ENCODE data around the gene EXOSC2.

DNA sequence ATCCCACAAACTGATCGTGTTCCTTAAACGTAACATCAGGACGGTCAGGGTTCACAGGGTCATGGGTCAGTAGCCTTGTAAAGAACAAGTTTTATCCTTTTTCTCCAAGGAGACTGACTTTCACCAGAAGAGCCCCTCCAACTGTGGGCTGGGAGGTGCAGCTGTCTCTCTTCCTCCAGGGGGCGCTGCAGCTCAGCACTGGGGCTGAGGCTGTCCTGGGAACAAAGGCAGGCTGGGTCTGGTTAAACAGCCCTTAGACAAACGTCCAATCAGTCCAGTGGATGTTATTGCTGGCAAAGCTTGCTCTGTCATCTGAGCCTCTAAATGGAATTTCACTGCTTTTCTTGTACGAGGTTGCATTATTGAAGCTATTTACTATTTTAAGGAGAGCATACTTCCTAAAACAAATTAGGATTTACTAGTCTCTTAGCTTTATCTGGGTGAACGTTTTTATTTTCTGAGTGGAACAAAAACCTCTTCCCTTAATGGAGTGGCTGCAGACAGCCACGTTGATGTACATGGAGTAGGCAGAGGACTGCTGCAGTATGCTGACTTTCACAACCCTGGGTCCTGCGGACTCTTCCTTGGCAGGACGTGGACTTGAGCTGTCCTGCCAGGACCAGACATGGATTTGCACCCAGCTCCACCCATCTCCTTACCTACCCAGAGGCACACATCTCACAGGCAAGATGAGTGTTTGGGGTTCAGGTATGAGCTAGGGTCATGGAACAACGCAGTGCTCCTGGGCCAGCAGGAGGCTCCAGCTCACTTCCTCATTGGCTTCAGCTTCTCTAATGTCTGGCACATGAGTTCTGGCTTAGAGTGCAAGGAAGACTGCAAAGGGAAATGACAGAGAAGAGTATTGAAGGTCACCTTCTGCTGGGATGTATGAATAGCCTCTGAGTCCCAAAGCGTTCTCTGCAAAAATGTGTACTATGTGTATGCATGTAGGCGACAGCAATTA, 7.8 kb downstream of the EXOSC2 start:
- TF ChIP-seq POLR2A (IDR thresholded peaks at IDR 0.05) = no peak
- TF ChIP-seq, protein P1, sequence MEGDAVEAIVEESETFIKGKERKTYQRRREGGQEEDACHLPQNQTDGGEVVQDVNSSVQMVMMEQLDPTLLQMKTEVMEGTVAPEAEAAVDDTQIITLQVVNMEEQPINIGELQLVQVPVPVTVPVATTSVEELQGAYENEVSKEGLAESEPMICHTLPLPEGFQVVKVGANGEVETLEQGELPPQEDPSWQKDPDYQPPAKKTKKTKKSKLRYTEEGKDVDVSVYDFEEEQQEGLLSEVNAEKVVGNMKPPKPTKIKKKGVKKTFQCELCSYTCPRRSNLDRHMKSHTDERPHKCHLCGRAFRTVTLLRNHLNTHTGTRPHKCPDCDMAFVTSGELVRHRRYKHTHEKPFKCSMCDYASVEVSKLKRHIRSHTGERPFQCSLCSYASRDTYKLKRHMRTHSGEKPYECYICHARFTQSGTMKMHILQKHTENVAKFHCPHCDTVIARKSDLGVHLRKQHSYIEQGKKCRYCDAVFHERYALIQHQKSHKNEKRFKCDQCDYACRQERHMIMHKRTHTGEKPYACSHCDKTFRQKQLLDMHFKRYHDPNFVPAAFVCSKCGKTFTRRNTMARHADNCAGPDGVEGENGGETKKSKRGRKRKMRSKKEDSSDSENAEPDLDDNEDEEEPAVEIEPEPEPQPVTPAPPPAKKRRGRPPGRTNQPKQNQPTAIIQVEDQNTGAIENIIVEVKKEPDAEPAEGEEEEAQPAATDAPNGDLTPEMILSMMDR (IDR thresholded peaks at IDR 0.05) = peak; percentile 67 to 94 (median 82)
- TF ChIP-seq POLR2AphosphoS5 (IDR thresholded peaks at IDR 0.05) = no peak
